HCT116 (cell line): ENCODE results near the gene PROSER2. TPM values are rescaled to one million over a fixed set of nuclear protein-coding genes. Genes with fewer than 3 reads are reported as not detected.
A peak's percentile ranks its signal among the peaks of the same experiment; 100 is the strongest.

ENCODE experiments used
- ATAC-seq: fragments of 200-7000 bp; cut with Tn5 transposase; 2 replicates; pipeline ENCODE4 v1.9.1; 2020; ENCODE audit warnings: mild to moderate bottlenecking, moderate library complexity
- BruUV-seq: library from RNA; stranded (reverse); fragments of 400-500 nt; replicated peaks from 2 replicates; lab custom pipeline; 2021; lab: Mats Ljungman, UMichigan
- CTCF ChIA-PET: fragments of 300-600 bp; sonication (Branson Sonifier 250); formaldehyde crosslinking; loops from one replicate; lab custom pipeline; 2021; ENCODE audit warnings: antibody characterized with exemption; lab: Charles Lee
- POLR2A ChIA-PET: fragments of 300-600, 350-600 bp; sonication (Branson Sonifier 250); formaldehyde crosslinking; loops from one replicate; lab custom pipeline; 2021; ENCODE audit warnings: antibody characterized with exemption; lab: Charles Lee
- RAD21 ChIA-PET, 2 experiments: fragments of 300-600 bp; sonication (Branson Sonifier 250); formaldehyde crosslinking; loops; one replicate each; lab custom pipeline; 2023; ENCODE audit warnings: low total read pairs in 2 of 2; ENCODE audit not compliant: uncharacterized antibody in 2 of 2, unreplicated experiment in 2 of 2, low non-redundant PET in 1 of 2; lab: Charles Lee
- DNase-seq: peaks from one replicate; pipeline ENCODE4 v3.0.0-alpha.2; 2010; ENCODE audit warnings: low read depth, low spot score
- H2AFZ ChIP-seq: fragments of 200-600 bp; shearing (Covaris generic), sonication (generic); 2 replicates; pipeline ENCODE4 v1.6.1; 2017; ENCODE audit warnings: low read depth, mixed run types, mixed read lengths, antibody characterized with exemption, low read length; ENCODE audit not compliant: poor library complexity, severe bottlenecking
- H3K27ac ChIP-seq: 2 replicates; pipeline ENCODE4 v1.5.1; 2012; ENCODE audit warnings: low read depth, low read length
- H3K27me3 ChIP-seq: fragments of 200-600 bp; sonication (generic); 2 replicates; pipeline ENCODE4 v1.6.1; 2016; ENCODE audit warnings: mixed run types, low read length, mixed read lengths; ENCODE audit not compliant: insufficient read depth
- H3K36me3 ChIP-seq, 2 experiments: fragments of 200-500 bp in 1 of 2; fragments of 200-600 bp in 1 of 2; sonication (Bioruptor generic) in 1 of 2; sonication (generic) in 1 of 2; 2 replicates each; pipeline versions ENCODE4 v1.5.1 to v1.6.1; 2014 to 2016; ENCODE audit warnings: low read length in 2 of 2, inconsistent platforms in 1 of 2, mixed read lengths in 1 of 2, mixed run types in 1 of 2; ENCODE audit not compliant: insufficient read depth in 2 of 2, control insufficient read depth in 1 of 2
- H3K4me1 ChIP-seq, 2 experiments: fragments of 200-600 bp in 1 of 2; sonication (generic) in 1 of 2; 2 replicates each; pipeline versions ENCODE4 v1.5.1 to v1.6.1; 2012 to 2017; ENCODE audit warnings: low read length in 2 of 2, inconsistent platforms in 1 of 2, mild to moderate bottlenecking in 1 of 2, mixed read lengths in 1 of 2, mixed run types in 1 of 2, moderate library complexity in 1 of 2; ENCODE audit not compliant: insufficient read depth in 2 of 2, control insufficient read depth in 1 of 2
- H3K4me2 ChIP-seq: fragments of 200-600 bp; sonication (generic); 2 replicates; pipeline ENCODE4 v1.6.1; 2017; ENCODE audit warnings: mixed run types, low read length, mixed read lengths
- H3K4me3 ChIP-seq, 2 experiments: fragments of 200-600 bp in 1 of 2; sonication (generic) in 1 of 2; replicated peaks in 1 of 2; 2 replicates each; pipeline ENCODE4 v1.5.1; 2011 to 2016; ENCODE audit warnings: low read length in 2 of 2, control low read depth in 1 of 2, low read depth in 1 of 2, mild to moderate bottlenecking in 1 of 2, mixed read lengths in 1 of 2, mixed run types in 1 of 2
- H3K79me2 ChIP-seq: fragments of 200-600 bp; sonication (generic); 2 replicates; pipeline ENCODE4 v1.6.1; 2017; ENCODE audit warnings: mild to moderate bottlenecking, mixed run types, low read length, moderate library complexity, mixed read lengths; ENCODE audit not compliant: insufficient read depth
- H3K9ac ChIP-seq: fragments of 200-600 bp; sonication (generic); 2 replicates; pipeline ENCODE4 v1.6.1; 2016; ENCODE audit warnings: low read length, mixed read lengths
- H3K9me2 ChIP-seq: fragments of 200-600 bp; sonication (generic), shearing (Covaris generic); 2 replicates; pipeline ENCODE4 v1.6.1; 2017; ENCODE audit warnings: mixed run types, mild to moderate bottlenecking, moderate library complexity; ENCODE audit not compliant: insufficient read depth
- H3K9me3 ChIP-seq, 2 experiments: fragments of 200-500 bp in 1 of 2; fragments of 200-600 bp in 1 of 2; sonication (Bioruptor generic) in 1 of 2; sonication (generic) in 1 of 2; 2 replicates each; pipeline ENCODE4 v1.6.1; 2014 to 2017; ENCODE audit warnings: low read length in 2 of 2, mixed read lengths in 2 of 2, inconsistent platforms in 1 of 2, low read depth in 1 of 2, mild to moderate bottlenecking in 1 of 2, mixed run types in 1 of 2, moderate library complexity in 1 of 2; ENCODE audit not compliant: control insufficient read depth in 1 of 2, insufficient read depth in 1 of 2
- H4K20me1 ChIP-seq: fragments of 200-600 bp; sonication (generic), shearing (Covaris generic); 2 replicates; pipeline ENCODE4 v1.6.1; 2017; ENCODE audit warnings: mixed run types, mild to moderate bottlenecking, moderate library complexity; ENCODE audit not compliant: insufficient read depth
- CBX3 ChIP-seq: IDR thresholded peaks from 2 replicates; pipeline ENCODE4 v1.6.1; 2012; ENCODE audit warnings: low read depth
- CTCF ChIP-seq, 3 experiments: fragments of 200-600 bp in 1 of 3; sonication (generic) in 1 of 3; IDR thresholded peaks in 2 of 3; conservative IDR thresholded peaks in 1 of 3; 2 replicates each; pipeline ENCODE4 v1.5.1; 2012 to 2017; ENCODE audit warnings: low read depth in 2 of 3, low read length in 2 of 3, antibody characterized with exemption in 1 of 3, borderline replicate concordance in 1 of 3, control low read depth in 1 of 3, mild to moderate bottlenecking in 1 of 3, mixed read lengths in 1 of 3, mixed run types in 1 of 3, moderate library complexity in 1 of 3; ENCODE audit not compliant: insufficient read depth in 1 of 3
- EGR1 ChIP-seq: IDR thresholded peaks from 2 replicates; pipeline ENCODE4 v1.6.1; 2012; ENCODE audit warnings: low read depth
- EZH2phosphoT487 ChIP-seq: fragments of 200-600 bp; IDR thresholded peaks from 2 replicates; pipeline ENCODE4 v1.6.1; 2018; ENCODE audit warnings: antibody characterized with exemption, borderline replicate concordance
- MAX ChIP-seq: IDR thresholded peaks from 2 replicates; pipeline ENCODE4 v1.6.1; 2012
- POLR2AphosphoS5 ChIP-seq: IDR thresholded peaks from 2 replicates; pipeline ENCODE4 v1.6.1; 2011; ENCODE audit warnings: mild to moderate bottlenecking, low read depth, low read length, moderate library complexity
- REST ChIP-seq: IDR thresholded peaks from 2 replicates; pipeline ENCODE4 v1.6.1; 2012; ENCODE audit warnings: low read depth
- SIN3A ChIP-seq: IDR thresholded peaks from 2 replicates; pipeline ENCODE4 v1.6.1; 2012; ENCODE audit warnings: low read depth
- YY1 ChIP-seq: IDR thresholded peaks from 2 replicates; pipeline ENCODE4 v1.6.1; 2011; ENCODE audit warnings: low read length, low read depth, moderate library complexity, mild to moderate bottlenecking; ENCODE audit not compliant: insufficient replicate concordance; ENCODE audit errors: extremely low read depth
- intact Hi-C: fragments of 100-400 bp; cut with micrococcal nuclease; formaldehyde crosslinking; loops from 2 replicates; pipeline ENCODE4 v1.10.0; 2022
- total RNA-seq: library from RNA; stranded (reverse); gene quantifications from one replicate; pipeline ENCODE4 v1.2.1, GENCODE V29; 2021; ENCODE audit not compliant: unreplicated experiment

Gene PROSER2
- total RNA-seq, 1 experiment from 2014 or later, result 46.2 TPM

GRCh38 chr10:11813177-11813576 is 10.0 kb upstream of the PROSER2 start:
- no peaks in the 10 kb centered on the region for H3K36me3 ChIP-seq
- no peak overlapping the region for H2AFZ ChIP-seq
- no peak overlapping the region for H3K4me3 ChIP-seq
- BruUV-seq, result no TSS peak
- POLR2A ChIA-PET, result interaction anchor here (2.4 kb wide), 1 partner anchor 20 kb away, joined by 8 read pairs; no protein-coding TSS in a partner anchor
- no peaks in the 10 kb centered on the region for H3K79me2 ChIP-seq
- intact Hi-C loops, result no loop called here
- no peak overlapping the region for H3K4me2 ChIP-seq
- H3K27ac ChIP-seq, result no peak overlapping the region
- CTCF ChIA-PET, result no interaction called here
- H3K9me2 ChIP-seq, result no peaks in the 10 kb centered on the region
- H3K4me1 ChIP-seq, result peaks cover 0 to 32% of the 10 kb centered on the region in 2 experiments; a peak in 2 of 4 replicates
- no peak for DNase-seq
- H4K20me1 ChIP-seq, result no peaks in the 10 kb centered on the region
- ATAC-seq, result no peak
- no peaks in the 10 kb centered on the region for H3K9me3 ChIP-seq
- no peaks in the 10 kb centered on the region for H3K27me3 ChIP-seq
- H3K9ac ChIP-seq, result no peak overlapping the region
- RAD21 ChIA-PET, result no interaction called here
- TF ChIP-seq CBX3 (no peak), SIN3A (no peak), POLR2AphosphoS5 (no peak), EZH2phosphoT487 (no peak)

- TF ChIP-seq EZH2phosphoT487, result no peak
- no peak for TF ChIP-seq MAX
- no peak for TF ChIP-seq CTCF (IDR thresholded peaks at IDR 0.05 in 2 of 3, conservative IDR thresholded peaks at IDR 0.05 in 1 of 3; ENCODE audit: borderline replicate concordance in 1 of 3, insufficient read depth in 1 of 3, low read depth in 2 of 3, low read length in 2 of 3)
- no peak for TF ChIP-seq EGR1
- TF ChIP-seq REST, result no peak
- no peak for TF ChIP-seq YY1
- BruUV-seq, result no TSS peak
- no peaks in the 10 kb centered on the region for H4K20me1 ChIP-seq
- no peak overlapping the region for H2AFZ ChIP-seq
- POLR2A ChIA-PET, result interaction anchor here (0.5 to 2.4 kb wide), 2 partner anchors 20 to 65 kb away, joined by 3 to 8 read pairs; no protein-coding TSS in a partner anchor
- H3K36me3 ChIP-seq, result no peaks in the 10 kb centered on the region
- CTCF ChIA-PET, result interaction anchor here (1.0 kb wide), 1 partner anchor 11 kb away, joined by 3 read pairs; no protein-coding TSS in a partner anchor
- H3K4me2 ChIP-seq, result peak overlapping the region; percentile 14; the same call in 1 of the 2 replicates
- H3K27me3 ChIP-seq, result no peaks in the 10 kb centered on the region
- intact Hi-C loops, result no loop called here
- no peaks in the 10 kb centered on the region for H3K9me2 ChIP-seq
- ATAC-seq (no peak), DNase-seq (no peak)
- no peaks in the 10 kb centered on the region for H3K9me3 ChIP-seq
- no peak overlapping the region for H3K27ac ChIP-seq
- H3K4me3 ChIP-seq, result no peak overlapping the region
- H3K4me1 ChIP-seq, result peaks cover 0 to 36% of the 10 kb centered on the region in 2 experiments; a peak in 2 of 4 replicates
- no peaks in the 10 kb centered on the region for H3K79me2 ChIP-seq
- H3K9ac ChIP-seq, result no peak overlapping the region
- RAD21 ChIA-PET, result no interaction called here
Observed at GRCh38 chr10:11813855-11814567, 9.1 kb upstream of the PROSER2 start.
